SK-N-DZ (cell line): Measurements from ENCODE around the gene LIPT2.

ENCODE experiments used
- small RNA-seq, 2 experiments: library from RNA; depleted of rRNA; stranded (forward); fragments of <200 nt; gene quantifications; one replicate each; pipeline ENCODE3, GENCODE V24; 2014

Gene LIPT2

Small RNA genes lying within 50 kb of the gene (small RNA-seq; reads per million reads assigned to genes)
- gene CYCSP27: 0 reads per million in 2 experiments
